Ectodermal cell (in vitro differentiated cells): Measurements from ENCODE around the gene PPARA.
"Not testable (repeated sequence)": the region's sequence is repeated elsewhere in the genome, so short reads cannot be mapped to it uniquely, and the experiment has no call there.

Experiments used
- H3K27ac ChIP-seq: 2 replicates; pipeline ENCODE4 v1.7.0; 2013; ENCODE audit warnings: mild to moderate bottlenecking, low read depth, low read length; ENCODE audit not compliant: insufficient read depth, poor library complexity, severe bottlenecking
- H3K27me3 ChIP-seq: 2 replicates; pipeline ENCODE4 v1.7.0; 2013; ENCODE audit warnings: mild to moderate bottlenecking, low read length; ENCODE audit not compliant: insufficient read depth, control insufficient read depth, poor library complexity, severe bottlenecking
- H3K36me3 ChIP-seq: one replicate; pipeline ENCODE4 v1.7.0; 2013; ENCODE audit warnings: low read length; ENCODE audit not compliant: control insufficient read depth, insufficient read depth
- H3K4me1 ChIP-seq: one replicate; pipeline ENCODE4 v1.7.0; 2013; ENCODE audit warnings: low read length; ENCODE audit not compliant: control insufficient read depth, insufficient read depth
- H3K4me3 ChIP-seq: 2 replicates; pipeline ENCODE4 v1.7.0; 2013; ENCODE audit warnings: low read depth, low read length, control low read depth; ENCODE audit not compliant: insufficient read depth
- H3K9me3 ChIP-seq: 2 replicates; pipeline ENCODE4 v1.7.0; 2013; ENCODE audit warnings: mild to moderate bottlenecking, low read length, moderate library complexity; ENCODE audit not compliant: control insufficient read depth
- WGBS, 2 experiments: methylation state at CpG; one replicate each; pipeline ENCODE4 v1.1.7; 2013; ENCODE audit warnings: missing lambda C conversion rate in 2 of 2; 5-methylcytosine and 5-hydroxymethylcytosine counted together

The PPARA gene

GRCh38 chr22:46137218-46137766 is 13.0 kb upstream of the PPARA start:
- H3K36me3 ChIP-seq, result no peaks in the 10 kb centered on the region
- H3K27me3 ChIP-seq, result no peaks in the 10 kb centered on the region
- no peak overlapping the region for H3K27ac ChIP-seq
- no peak overlapping the region for H3K4me3 ChIP-seq
- H3K4me1 ChIP-seq, result no peaks in the 10 kb centered on the region
- 89 to 93% methylated on average over 14 of the region's 14 CpGs for WGBS, 2 experiments
- no peaks in the 10 kb centered on the region for H3K9me3 ChIP-seq

- H3K27ac ChIP-seq, result no peak overlapping the region
- no peaks in the 10 kb centered on the region for H3K4me1 ChIP-seq
- H3K9me3 ChIP-seq, result no peaks in the 10 kb centered on the region
- no peaks in the 10 kb centered on the region for H3K27me3 ChIP-seq
- WGBS, 2 experiments, result 91% methylated on average over 14 of the region's 14 CpGs
- H3K36me3 ChIP-seq, result no peaks in the 10 kb centered on the region
- H3K4me3 ChIP-seq, result no peak overlapping the region
Observed at GRCh38 chr22:46138058-46138797, 12.1 kb upstream of the PPARA start.

GRCh38 chr22:46139417-46139816 is 10.9 kb upstream of the PPARA start:
- H3K4me3 ChIP-seq, H3K9me3 ChIP-seq, H3K4me1 ChIP-seq, H3K27ac ChIP-seq, H3K27me3 ChIP-seq, H3K36me3 ChIP-seq: not testable (repeated sequence)
- WGBS, 2 experiments, result 70 to 85% methylated on average over 7 to 8 of the region's 9 CpGs

- no peaks in the 10 kb centered on the region for H3K4me1 ChIP-seq
- no peak overlapping the region for H3K27ac ChIP-seq
- H3K9me3 ChIP-seq, result no peaks in the 10 kb centered on the region
- 90 to 91% methylated on average over 17 of the region's 17 CpGs for WGBS, 2 experiments
- H3K36me3 ChIP-seq, result no peaks in the 10 kb centered on the region
- H3K4me3 ChIP-seq, result no peak overlapping the region
- H3K27me3 ChIP-seq, result no peaks in the 10 kb centered on the region
Observed at GRCh38 chr22:46139895-46140350, 10.4 kb upstream of the PPARA start.

- WGBS, 2 experiments, result 89 to 90% methylated on average over 16 of the region's 16 CpGs
- no peak overlapping the region for H3K27ac ChIP-seq
- no peaks in the 10 kb centered on the region for H3K9me3 ChIP-seq
- no peak overlapping the region for H3K4me3 ChIP-seq
- no peaks in the 10 kb centered on the region for H3K4me1 ChIP-seq
- no peaks in the 10 kb centered on the region for H3K27me3 ChIP-seq
- no peaks in the 10 kb centered on the region for H3K36me3 ChIP-seq
Observed at GRCh38 chr22:46140989-46141928, 9.1 kb upstream of the PPARA start.

GRCh38 chr22:46142548-46143490 is 7.5 kb upstream of the PPARA start:
- no peaks in the 10 kb centered on the region for H3K9me3 ChIP-seq
- no peak overlapping the region for H3K4me3 ChIP-seq
- H3K27ac ChIP-seq, result no peak overlapping the region
- WGBS, 2 experiments, result 89% methylated on average over 14 of the region's 14 CpGs
- H3K27me3 ChIP-seq, result peaks cover 15% of the 10 kb centered on the region
- H3K36me3 ChIP-seq, result no peaks in the 10 kb centered on the region
- H3K4me1 ChIP-seq, result no peaks in the 10 kb centered on the region

GRCh38 chr22:46143491-46144147 is 6.7 kb upstream of the PPARA start:
- Histone ChIP-seq H3K27ac (no peak overlapping the region), H3K4me3 (no peak overlapping the region), H3K36me3 (no peaks in the 10 kb centered on the region), H3K4me1 (no peaks in the 10 kb centered on the region), H3K27me3 (peaks cover 23% of the 10 kb centered on the region), H3K9me3 (no peaks in the 10 kb centered on the region)
- 89 to 93% methylated on average over 8 of the region's 8 CpGs for WGBS, 2 experiments

GRCh38 chr22:46145361-46145851 is 4.9 kb upstream of the PPARA start:
- Histone ChIP-seq H3K27ac (no peak overlapping the region), H3K27me3 (peaks cover 39% of the 10 kb centered on the region), H3K9me3 (no peaks in the 10 kb centered on the region), H3K4me3 (no peak overlapping the region), H3K4me1 (no peaks in the 10 kb centered on the region), H3K36me3 (no peaks in the 10 kb centered on the region)
- 87 to 90% methylated on average over 14 of the region's 14 CpGs for WGBS, 2 experiments

GRCh38 chr22:46145896-46146295 is 4.4 kb upstream of the PPARA start:
- no peak overlapping the region for H3K27ac ChIP-seq
- WGBS, 2 experiments, result 91 to 92% methylated on average over 11 of the region's 11 CpGs
- H3K36me3 ChIP-seq, result no peaks in the 10 kb centered on the region
- H3K9me3 ChIP-seq, result no peaks in the 10 kb centered on the region
- no peaks in the 10 kb centered on the region for H3K4me1 ChIP-seq
- H3K27me3 ChIP-seq, result peaks cover 43% of the 10 kb centered on the region
- no peak overlapping the region for H3K4me3 ChIP-seq
